ENCODE data around the gene KDELR3. TPM values are rescaled to one million over a fixed set of nuclear protein-coding genes. Genes with fewer than 3 reads are reported as not detected.

Gene KDELR3
- total RNA-seq, 1 donor, result 139 TPM

DNA sequence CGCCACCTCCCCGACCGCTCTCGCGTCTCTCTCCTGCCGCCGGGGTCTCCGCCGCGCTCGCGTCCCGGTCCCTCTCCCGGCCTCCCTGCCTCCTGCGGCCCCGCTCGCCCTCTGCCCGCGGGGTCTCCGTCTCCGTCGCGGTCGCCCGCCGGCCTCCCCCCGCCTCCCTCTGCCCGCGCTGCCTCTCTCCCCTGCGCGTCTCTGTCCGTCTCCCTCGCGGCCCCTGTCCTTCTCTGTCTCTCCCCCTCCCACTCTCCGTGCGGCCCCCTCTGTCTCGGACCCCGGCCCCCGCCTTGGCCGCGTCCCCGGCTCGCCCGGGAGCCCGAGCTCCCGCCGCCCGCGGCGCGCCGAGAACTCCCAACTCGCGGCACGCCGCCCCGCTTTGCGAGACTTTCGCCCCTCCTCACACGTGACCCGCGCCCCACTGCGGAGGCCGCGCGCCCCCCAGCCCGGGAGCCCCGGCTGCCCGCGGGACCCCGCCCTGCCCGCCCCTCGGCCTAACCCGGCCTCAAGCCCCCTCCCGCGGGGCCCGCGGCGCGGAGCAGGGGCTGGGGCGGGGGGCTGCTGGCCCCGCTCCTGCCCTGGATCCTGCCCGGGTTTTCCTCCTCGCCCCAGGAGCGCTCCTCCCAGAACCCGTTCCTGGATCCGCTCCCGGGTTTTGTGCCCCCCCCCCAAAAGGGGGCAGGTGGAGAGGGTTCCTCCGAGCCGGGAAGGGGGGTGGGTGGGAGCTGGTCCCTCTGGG lies 12.2 kb upstream of the KDELR3 start:
- DNase-seq (ENCODE audit: low read depth), result peak; percentile 25
- peak overlapping the region; percentile 45 for H3K4me3 ChIP-seq (ENCODE audit: low read depth, low read length)
- TF ChIP-seq, protein P1, sequence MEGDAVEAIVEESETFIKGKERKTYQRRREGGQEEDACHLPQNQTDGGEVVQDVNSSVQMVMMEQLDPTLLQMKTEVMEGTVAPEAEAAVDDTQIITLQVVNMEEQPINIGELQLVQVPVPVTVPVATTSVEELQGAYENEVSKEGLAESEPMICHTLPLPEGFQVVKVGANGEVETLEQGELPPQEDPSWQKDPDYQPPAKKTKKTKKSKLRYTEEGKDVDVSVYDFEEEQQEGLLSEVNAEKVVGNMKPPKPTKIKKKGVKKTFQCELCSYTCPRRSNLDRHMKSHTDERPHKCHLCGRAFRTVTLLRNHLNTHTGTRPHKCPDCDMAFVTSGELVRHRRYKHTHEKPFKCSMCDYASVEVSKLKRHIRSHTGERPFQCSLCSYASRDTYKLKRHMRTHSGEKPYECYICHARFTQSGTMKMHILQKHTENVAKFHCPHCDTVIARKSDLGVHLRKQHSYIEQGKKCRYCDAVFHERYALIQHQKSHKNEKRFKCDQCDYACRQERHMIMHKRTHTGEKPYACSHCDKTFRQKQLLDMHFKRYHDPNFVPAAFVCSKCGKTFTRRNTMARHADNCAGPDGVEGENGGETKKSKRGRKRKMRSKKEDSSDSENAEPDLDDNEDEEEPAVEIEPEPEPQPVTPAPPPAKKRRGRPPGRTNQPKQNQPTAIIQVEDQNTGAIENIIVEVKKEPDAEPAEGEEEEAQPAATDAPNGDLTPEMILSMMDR (IDR thresholded peaks at IDR 0.05; ENCODE audit: insufficient read depth, low read depth, low read length), result no peak

- no peak overlapping the region for H3K4me3 ChIP-seq (ENCODE audit: low read depth, low read length)
- no peak for DNase-seq (ENCODE audit: low read depth)
- TF ChIP-seq, protein P1 (IDR thresholded peaks at IDR 0.05; ENCODE audit: insufficient read depth, low read depth, low read length), result no peak
Measured at GRCh38 chr22:38456272-38456835, 11.5 kb upstream of the KDELR3 start.

GRCh38 chr22:38456841-38457699 lies 10.8 kb upstream of the KDELR3 start:
- no peak overlapping the region for H3K4me3 ChIP-seq (ENCODE audit: low read depth, low read length)
- TF ChIP-seq, protein P1 (IDR thresholded peaks at IDR 0.05; ENCODE audit: insufficient read depth, low read depth, low read length), result no peak
- DNase-seq (ENCODE audit: low read depth), result no peak

DNA sequence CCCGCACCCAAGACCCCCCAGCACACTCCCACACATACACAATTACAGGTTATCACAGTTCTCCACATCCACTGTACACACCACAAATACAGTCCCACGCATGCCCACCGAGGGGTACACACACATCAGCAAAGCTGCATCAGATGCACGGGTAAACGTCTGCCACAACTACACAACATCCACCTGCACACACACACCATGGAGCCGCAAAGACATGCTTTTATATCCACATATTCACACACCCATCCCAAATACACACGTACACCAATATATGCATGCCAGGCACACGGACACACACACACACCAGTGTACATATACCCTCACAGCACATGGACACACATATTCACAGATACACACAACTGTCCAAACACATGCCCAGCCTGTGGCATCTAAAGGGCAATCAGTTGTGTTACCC lies 7.5 kb upstream of the KDELR3 start:
- no peak overlapping the region for H3K4me3 ChIP-seq (ENCODE audit: low read depth, low read length)
- TF ChIP-seq, protein P1 (IDR thresholded peaks at IDR 0.05; ENCODE audit: insufficient read depth, low read depth, low read length), result no peak
- DNase-seq (ENCODE audit: low read depth), result no peak

DNA sequence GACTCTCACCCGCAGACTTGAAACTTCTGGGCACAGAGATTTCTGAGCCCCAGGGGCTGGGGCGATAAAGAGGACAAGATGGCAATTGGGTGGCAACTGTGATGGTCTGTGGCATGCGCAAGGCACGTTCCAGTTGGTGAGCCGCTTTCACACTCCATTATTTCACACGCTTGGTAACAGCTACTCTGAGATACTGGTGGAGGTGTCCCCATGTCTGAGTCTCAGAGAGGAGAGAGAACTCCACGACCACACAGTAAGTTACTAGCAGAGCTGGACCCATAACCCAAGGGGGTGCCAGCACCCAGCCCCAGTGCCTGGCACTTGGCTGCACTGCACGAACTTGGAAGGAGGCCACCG lies 6.9 kb upstream of the KDELR3 start:
- DNase-seq (ENCODE audit: low read depth), result no peak
- no peak overlapping the region for H3K4me3 ChIP-seq (ENCODE audit: low read depth, low read length)
- TF ChIP-seq, protein P1 (IDR thresholded peaks at IDR 0.05; ENCODE audit: insufficient read depth, low read depth, low read length), result no peak

- H3K4me3 ChIP-seq (ENCODE audit: low read depth, low read length), result no peak overlapping the region
- TF ChIP-seq, protein P1 (IDR thresholded peaks at IDR 0.05; ENCODE audit: insufficient read depth, low read depth, low read length), result no peak
- DNase-seq (ENCODE audit: low read depth), result peak; percentile 86
Measured at GRCh38 chr22:38461414-38462081, 6.3 kb upstream of the KDELR3 start.

All from fibroblast of villous mesenchyme (primary cell).